Keratinocyte (primary cell): ENCODE measurements around the gene ST3GAL6. TPM values are rescaled to one million over a fixed set of nuclear protein-coding genes. Genes with fewer than 3 reads are reported as not detected.

ENCODE experiments used
- DNase-seq: peaks from one replicate; pipeline ENCODE4 v3.0.0-alpha.2; 2011; ENCODE audit warnings: low read depth, missing footprints, low spot score
- FAIRE-seq: peaks from 2 replicates; lab custom pipeline; 2011; peaks lifted over from hg19 to GRCh38; lab: Jason Lieb, UNC
- H2AFZ ChIP-seq: 2 replicates; pipeline ENCODE4 v1.6.0; 2012; ENCODE audit warnings: low read length, control low read depth, inconsistent platforms; ENCODE audit not compliant: control insufficient read depth
- H3K27ac ChIP-seq: 2 replicates; pipeline ENCODE4 v1.5.1; 2011; ENCODE audit warnings: low read length; ENCODE audit not compliant: control insufficient read depth, insufficient read depth
- H3K27me3 ChIP-seq: 3 replicates; pipeline ENCODE4 v1.6.0; 2011; ENCODE audit warnings: low read length; ENCODE audit not compliant: control insufficient read depth, insufficient read depth; ENCODE audit errors: extremely low read depth
- H3K36me3 ChIP-seq, 2 experiments: 2 replicates in 1 of 2; 3 replicates in 1 of 2; pipeline ENCODE4 v1.5.1; 2011; ENCODE audit warnings: low read length in 2 of 2, mild to moderate bottlenecking in 1 of 2; ENCODE audit not compliant: control insufficient read depth in 2 of 2, insufficient read depth in 2 of 2; ENCODE audit errors: extremely low read depth in 1 of 2
- H3K4me1 ChIP-seq: 3 replicates; pipeline ENCODE4 v1.5.1; 2011; ENCODE audit warnings: low read length; ENCODE audit not compliant: control insufficient read depth, insufficient read depth; ENCODE audit errors: extremely low read depth
- H3K4me2 ChIP-seq: 3 replicates; pipeline ENCODE4 v1.6.0; 2011; ENCODE audit warnings: low read depth, low read length; ENCODE audit not compliant: control insufficient read depth, insufficient read depth; ENCODE audit errors: extremely low read depth
- H3K4me3 ChIP-seq, 3 experiments: fragments of 200-600 bp in 1 of 3; sonication (generic) in 1 of 3; 2 replicates in 2 of 3; 3 replicates in 1 of 3; pipeline ENCODE4 v1.5.1; 2011 to 2016; ENCODE audit warnings: low read length in 3 of 3, mild to moderate bottlenecking in 3 of 3, control low read depth in 2 of 3, inconsistent platforms in 1 of 3, low read depth in 1 of 3, mixed read lengths in 1 of 3, mixed run types in 1 of 3, moderate library complexity in 1 of 3; ENCODE audit not compliant: control insufficient read depth in 2 of 3, insufficient read depth in 2 of 3; ENCODE audit errors: extremely low read depth in 1 of 3
- H3K79me2 ChIP-seq: 2 replicates; pipeline ENCODE4 v1.6.0; 2012; ENCODE audit warnings: low read length; ENCODE audit not compliant: control insufficient read depth, insufficient read depth
- H3K9ac ChIP-seq: 3 replicates; pipeline ENCODE4 v1.6.0; 2011; ENCODE audit warnings: low read length; ENCODE audit not compliant: control insufficient read depth, insufficient read depth; ENCODE audit errors: extremely low read depth
- H3K9me1 ChIP-seq: 3 replicates; pipeline ENCODE4 v1.6.0; 2011; ENCODE audit warnings: low read length; ENCODE audit not compliant: control insufficient read depth, insufficient read depth; ENCODE audit errors: extremely low read depth
- H3K9me3 ChIP-seq: 2 replicates; pipeline ENCODE4 v1.5.1; 2012; ENCODE audit warnings: low read depth, low read length; ENCODE audit not compliant: control insufficient read depth
- H4K20me1 ChIP-seq: 3 replicates; pipeline ENCODE4 v1.6.0; 2011; ENCODE audit warnings: low read length; ENCODE audit not compliant: control insufficient read depth, insufficient read depth; ENCODE audit errors: extremely low read depth
- CTCF ChIP-seq, 3 experiments: IDR thresholded peaks in 1 of 3; conservative IDR thresholded peaks in 1 of 3; optimal IDR thresholded peaks in 1 of 3; 2 replicates in 2 of 3; 3 replicates in 1 of 3; pipeline versions ENCODE3 to v1.5.1; 2011; ENCODE audit warnings: low read length in 3 of 3, mild to moderate bottlenecking in 3 of 3, moderate library complexity in 2 of 3, control low read depth in 1 of 3, inconsistent platforms in 1 of 3; ENCODE audit not compliant: insufficient read depth in 2 of 3; ENCODE audit errors: extremely low read depth in 1 of 3
- EZH2 ChIP-seq: IDR thresholded peaks from one replicate; pipeline ENCODE4 v1.6.1; 2012; ENCODE audit warnings: inconsistent platforms, mild to moderate bottlenecking, low read length, moderate library complexity
- dilution Hi-C: fragments of 300-500 bp; cut with MboI; formaldehyde crosslinking; loops from one replicate; pipeline ENCODE4 v1.7.0; 2020; ENCODE audit warnings: low sequenced_read_pairs; ENCODE audit not compliant: extremely low pct_ligation_motif_present
- polyA plus RNA-seq, 5 experiments: library from polyadenylated mRNA; depleted of rRNA in 3 of 5; stranded (reverse) in 3 of 5; stranded (forward) in 1 of 5; unstranded in 1 of 5; fragments of >200 nt; gene quantifications; 1 replicate in 1 of 5; 2 replicates in 3 of 5; 3 replicates in 1 of 5; pipeline versions ENCODE4 v1.2.1 to v1.2.3, GENCODE V29; 2011 to 2012; ENCODE audit warnings: missing spikeins in 2 of 5, low read depth in 1 of 5, low replicate concordance in 1 of 5

Gene ST3GAL6
- polyA plus RNA-seq, 1 donor (not counting 4 experiments of a cell fraction or from before 2014, with no cell fraction given): 5.3 TPM

- dilution Hi-C loops: loop anchor here (25.0 kb wide), 1 partner anchor 171 kb away; no protein-coding TSS in a partner anchor
- H3K36me3 ChIP-seq: no peaks in the 10 kb centered on the region
- H3K27me3 ChIP-seq: no peaks in the 10 kb centered on the region
- no peak overlapping the region for H3K27ac ChIP-seq
- no peaks in the 10 kb centered on the region for H3K9me1 ChIP-seq
- no peaks in the 10 kb centered on the region for H3K79me2 ChIP-seq
- no peak overlapping the region for H3K4me3 ChIP-seq
- H3K9ac ChIP-seq: no peak overlapping the region
- H2AFZ ChIP-seq: no peak overlapping the region
- H4K20me1 ChIP-seq: no peaks in the 10 kb centered on the region
- FAIRE-seq: no peak
- peaks cover 47% of the 10 kb centered on the region for H3K4me1 ChIP-seq
- no peak overlapping the region for H3K4me2 ChIP-seq
- TF ChIP-seq CTCF (optimal IDR thresholded peaks at IDR 0.05 in 1 of 3, IDR thresholded peaks at IDR 0.05 in 1 of 3, conservative IDR thresholded peaks at IDR 0.05 in 1 of 3; ENCODE audit: extremely low read depth in 1 of 3, insufficient read depth in 2 of 3, low read length in 3 of 3) (no peak), EZH2 (no peak)
- no peak for DNase-seq
- no peaks in the 10 kb centered on the region for H3K9me3 ChIP-seq
These were observed 19.8 kb downstream of the ST3GAL6 start for GRCh38 chr3:98782824-98783500.

- H3K27me3 ChIP-seq: no peaks in the 10 kb centered on the region
- no peak overlapping the region for H3K4me3 ChIP-seq
- H3K36me3 ChIP-seq: no peaks in the 10 kb centered on the region
- H3K9me3 ChIP-seq: no peaks in the 10 kb centered on the region
- no peak overlapping the region for H2AFZ ChIP-seq
- peaks cover 36% of the 10 kb centered on the region for H3K4me1 ChIP-seq
- H3K79me2 ChIP-seq: no peaks in the 10 kb centered on the region
- H3K9me1 ChIP-seq: no peaks in the 10 kb centered on the region
- no peaks in the 10 kb centered on the region for H4K20me1 ChIP-seq
- DNase-seq (no peak), FAIRE-seq (no peak)
- no peak for TF ChIP-seq EZH2
- TF ChIP-seq CTCF (optimal IDR thresholded peaks at IDR 0.05 in 1 of 3, IDR thresholded peaks at IDR 0.05 in 1 of 3, conservative IDR thresholded peaks at IDR 0.05 in 1 of 3; ENCODE audit: extremely low read depth in 1 of 3, insufficient read depth in 2 of 3, low read length in 3 of 3): no peak
- no peak overlapping the region for H3K4me2 ChIP-seq
- no peak overlapping the region for H3K9ac ChIP-seq
- no peak overlapping the region for H3K27ac ChIP-seq
- dilution Hi-C loops: loop anchor here (25.0 kb wide), 1 partner anchor 172 kb away; no protein-coding TSS in a partner anchor
These were observed 20.9 kb downstream of the ST3GAL6 start for GRCh38 chr3:98784042-98784441.
